T47D (cell line): ENCODE data around the gene UMODL1.

Experiments
- DNase-seq, 2 experiments: peaks; one replicate each; pipeline versions ENCODE4 v3.0.0 to v3.0.0-alpha.2; 2011 to 2012; ENCODE audit warnings: low read depth in 1 of 2, low spot score in 1 of 2
- JUND ChIP-seq: IDR thresholded peaks from 2 replicates; pipeline ENCODE4 v1.6.1; 2012; ENCODE audit warnings: low read depth
- in situ Hi-C: cut with HindIII; loops from 2 replicates; pipeline ENCODE4 v1.10.0; 2016; ENCODE audit warnings: low sequenced_read_pairs, low pct_unique_long_range_greater_than_20kb

UMODL1 gene

DNA sequence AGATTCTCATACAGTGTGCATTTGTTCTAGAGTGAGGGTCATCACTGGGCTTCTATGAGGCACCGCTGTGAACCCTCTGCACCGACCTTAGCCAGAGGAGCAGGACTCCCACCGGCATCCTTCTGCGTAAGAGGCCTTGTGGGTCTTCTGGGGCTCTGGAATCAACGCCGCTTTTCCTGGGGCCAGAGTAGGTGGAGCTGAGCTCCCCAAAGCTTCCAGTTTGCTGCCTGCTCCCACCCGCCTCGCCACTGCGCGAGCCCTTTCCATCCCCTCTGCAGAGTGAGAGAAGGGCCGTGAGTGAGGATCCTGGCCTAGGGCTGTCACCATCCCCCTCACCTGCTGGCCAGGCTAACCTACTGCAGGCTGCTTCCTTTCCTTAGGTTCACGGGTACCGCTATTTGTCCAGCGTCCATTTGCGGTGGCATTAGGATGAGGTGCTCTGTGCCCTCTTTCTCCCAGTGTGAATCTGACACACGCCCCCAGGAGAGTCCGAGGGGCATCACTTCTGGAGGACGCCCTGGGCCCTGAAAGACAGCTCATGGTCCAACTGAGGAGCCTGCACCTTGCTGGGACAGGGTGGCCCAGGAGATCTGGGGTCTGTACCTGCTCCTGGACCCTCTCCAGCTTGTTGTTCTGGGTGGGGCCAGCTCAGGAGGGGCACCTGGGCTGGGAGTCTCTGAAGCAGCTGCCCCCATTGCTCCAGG is 36.2 kb downstream of the UMODL1 start:
- no peak for TF ChIP-seq JUND
- in situ Hi-C loops: no loop called here
- no peak for DNase-seq

DNA sequence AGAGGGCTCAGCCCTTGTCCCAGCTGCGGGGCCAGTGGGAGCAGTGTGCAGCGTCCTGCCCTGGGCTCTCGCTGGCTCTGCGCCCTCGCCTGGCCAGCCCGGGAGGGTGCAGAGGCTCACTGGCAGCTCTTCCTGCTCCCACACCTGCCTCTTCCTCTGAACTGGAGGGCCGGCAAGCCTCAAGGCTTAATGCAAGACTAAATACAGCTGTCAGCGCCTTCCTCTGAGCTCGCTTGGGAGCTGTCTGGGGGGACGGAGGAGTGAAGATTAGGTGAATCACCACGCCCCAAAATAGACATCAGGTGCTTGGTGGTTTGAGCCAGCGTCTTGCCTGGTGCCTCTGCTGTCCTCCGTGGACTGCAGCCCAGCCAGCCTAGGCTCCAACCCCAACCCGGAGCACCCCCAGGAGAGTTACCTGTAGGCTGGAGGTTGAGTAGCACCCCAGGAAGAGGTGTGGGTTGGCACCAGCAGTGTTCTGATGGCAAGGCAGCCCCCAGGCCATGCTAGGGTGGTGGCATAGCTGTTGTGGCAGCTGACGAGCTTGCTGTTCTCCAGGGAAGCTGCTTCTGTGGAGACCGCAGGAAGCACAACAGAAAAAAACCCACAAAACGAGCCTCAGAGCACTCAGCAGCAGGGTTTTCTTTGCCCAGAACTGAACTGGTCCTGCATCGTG is 36.9 kb downstream of the UMODL1 start:
- DNase-seq: peak; percentile 33 to 54
- no peak for TF ChIP-seq JUND
- in situ Hi-C loops: no loop called here

- in situ Hi-C loops: no loop called here
- TF ChIP-seq JUND: no peak
- no peak for DNase-seq
These were observed 37.6 kb downstream of the UMODL1 start for GRCh38 chr21:42108554-42109340.

DNA sequence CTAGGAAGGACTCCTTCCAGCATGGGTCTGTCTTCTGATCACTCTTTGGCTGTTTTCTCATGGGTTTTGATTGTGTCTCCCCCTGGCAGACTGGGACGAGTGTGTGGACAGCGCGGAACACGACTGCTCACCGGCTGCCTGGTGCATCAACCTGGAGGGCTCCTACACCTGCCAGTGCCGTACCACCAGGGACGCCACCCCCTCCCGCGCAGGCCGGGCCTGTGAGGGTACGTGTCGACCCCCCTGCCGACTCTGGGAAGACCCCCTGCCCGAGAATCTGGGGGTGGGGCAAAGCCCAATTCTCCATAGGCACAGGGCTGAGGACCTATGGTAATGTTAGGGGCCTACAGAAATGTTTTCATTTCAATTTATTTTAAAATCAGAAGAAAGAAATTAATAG is 38.4 kb downstream of the UMODL1 start:
- in situ Hi-C loops: no loop called here
- no peak for TF ChIP-seq JUND
- no peak for DNase-seq

GRCh38 chr21:42109873-42110525 is 38.9 kb downstream of the UMODL1 start:
- no peak for TF ChIP-seq JUND
- no peak for DNase-seq
- in situ Hi-C loops: no loop called here

DNA sequence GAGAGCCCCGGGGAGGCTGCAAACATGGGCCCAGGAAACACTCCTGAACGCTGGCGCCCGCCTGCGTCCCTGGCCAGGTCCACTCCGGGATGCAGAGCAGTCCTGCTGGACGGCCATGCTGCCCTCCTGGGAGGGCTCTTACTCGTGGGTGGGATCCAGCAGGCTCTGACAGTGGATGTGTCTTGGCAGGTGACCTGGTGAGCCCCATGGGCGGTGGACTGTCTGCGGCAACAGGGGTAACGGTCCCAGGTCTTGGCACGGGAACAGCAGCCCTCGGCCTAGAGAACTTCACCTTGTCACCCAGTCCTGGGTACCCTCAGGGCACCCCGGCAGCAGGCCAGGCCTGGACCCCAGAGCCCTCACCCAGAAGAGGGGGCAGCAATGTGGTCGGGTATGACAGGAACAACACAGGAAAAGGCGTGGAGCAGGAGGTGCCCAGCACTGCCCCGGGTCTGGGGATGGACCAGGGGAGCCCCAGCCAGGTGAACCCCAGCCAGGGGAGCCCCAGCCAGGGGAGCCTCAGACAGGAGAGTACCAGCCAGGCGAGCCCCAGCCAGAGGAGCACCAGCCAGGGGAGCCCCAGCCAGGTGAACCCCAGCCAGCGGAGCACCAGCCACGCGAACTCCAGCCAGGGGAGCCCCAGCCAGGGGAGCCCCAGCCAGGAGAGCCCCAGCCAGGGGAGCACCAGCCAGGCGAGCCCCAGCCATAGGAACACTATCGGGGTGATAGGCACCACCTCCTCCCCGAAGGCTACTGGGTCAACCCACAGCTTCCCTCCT is 39.8 kb downstream of the UMODL1 start:
- in situ Hi-C loops: no loop called here
- no peak for DNase-seq
- no peak for TF ChIP-seq JUND

DNA sequence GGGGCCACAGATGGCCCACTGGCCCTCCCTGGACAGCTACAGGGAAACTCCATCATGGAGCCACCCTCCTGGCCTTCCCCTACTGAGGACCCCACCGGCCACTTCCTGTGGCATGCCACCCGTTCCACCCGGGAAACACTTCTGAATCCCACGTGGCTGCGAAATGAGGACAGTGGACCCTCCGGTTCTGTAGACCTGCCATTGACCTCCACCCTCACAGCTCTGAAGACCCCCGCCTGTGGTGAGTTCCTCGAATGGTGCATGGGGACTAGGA is 40.3 kb downstream of the UMODL1 start:
- DNase-seq: no peak
- TF ChIP-seq JUND: no peak
- in situ Hi-C loops: no loop called here

- no peak for DNase-seq
- in situ Hi-C loops: no loop called here
- TF ChIP-seq JUND: no peak
These were observed 40.7 kb downstream of the UMODL1 start for GRCh38 chr21:42111811-42112210.

DNA sequence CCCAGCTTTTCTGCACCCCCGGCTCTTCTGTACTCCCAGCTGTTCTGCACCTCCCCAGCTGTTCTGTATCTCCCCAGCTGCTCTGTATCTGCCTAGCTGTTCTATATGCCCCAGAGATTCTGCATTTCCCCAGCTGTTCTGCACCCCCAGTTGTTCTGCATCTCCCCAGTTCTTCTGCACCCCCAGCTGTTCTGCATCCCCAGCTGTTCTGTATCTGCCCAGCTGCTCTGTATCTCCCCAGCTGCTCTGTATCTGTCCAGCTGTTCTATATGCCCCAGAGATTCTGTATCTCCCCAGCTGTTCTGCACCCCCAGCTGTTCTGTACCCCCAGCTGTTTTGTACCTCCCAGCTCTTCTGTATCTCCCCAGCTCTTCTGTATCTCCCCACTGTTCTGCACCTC is 41.1 kb downstream of the UMODL1 start:
- no peak for DNase-seq
- no peak for TF ChIP-seq JUND

GRCh38 chr21:42112857-42113256 is 41.7 kb downstream of the UMODL1 start:
- no peak for TF ChIP-seq JUND
- in situ Hi-C loops: no loop called here
- DNase-seq: no peak

More for the DNA sequence above, 41.1 kb downstream of the UMODL1 start:
- in situ Hi-C loops: no loop called here

DNA sequence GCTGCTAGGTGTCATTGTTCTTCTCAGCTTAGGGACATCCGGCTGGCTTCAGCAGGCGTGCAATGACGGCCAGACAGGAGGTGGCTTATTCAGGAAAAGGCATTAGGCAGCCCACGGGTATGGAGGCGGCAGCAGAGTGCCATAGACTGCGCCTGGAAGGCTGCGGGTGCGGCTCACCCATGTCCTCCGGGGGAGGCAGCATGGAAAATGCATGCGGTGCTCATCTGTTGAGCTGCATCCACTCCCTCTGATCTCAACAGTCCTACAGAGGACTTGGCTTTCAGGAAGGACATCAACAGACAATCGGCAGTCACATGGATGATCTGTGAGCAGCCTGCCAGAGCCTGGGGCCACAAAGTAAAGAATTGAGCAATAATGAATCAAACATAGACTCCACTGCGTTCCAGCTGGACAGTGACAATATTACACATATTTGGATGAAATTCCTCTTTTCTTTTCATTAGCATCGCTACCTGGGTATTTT is 42.9 kb downstream of the UMODL1 start:
- in situ Hi-C loops: no loop called here
- no peak for TF ChIP-seq JUND
- peak; percentile 55 to 73 for DNase-seq

DNA sequence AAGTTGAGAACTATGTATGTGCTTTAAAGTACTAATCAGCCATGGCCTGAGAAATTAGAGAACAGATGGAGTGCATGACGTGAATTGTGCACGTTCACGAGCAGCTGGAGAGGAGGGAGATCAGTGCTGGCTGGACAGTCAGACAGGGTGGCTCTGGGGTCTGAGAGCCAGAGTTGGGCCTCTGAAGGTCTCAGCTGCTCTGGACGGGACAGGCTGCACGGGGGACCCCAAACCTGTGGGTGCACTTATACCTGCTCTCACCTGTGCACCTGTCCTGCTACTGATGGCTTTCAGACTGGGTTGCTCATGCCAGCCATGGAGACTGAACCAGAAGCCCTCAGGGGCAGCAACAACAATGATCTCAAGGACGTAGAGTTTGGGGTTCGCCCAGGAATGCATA is 43.5 kb downstream of the UMODL1 start:
- in situ Hi-C loops: no loop called here
- no peak for DNase-seq
- no peak for TF ChIP-seq JUND
